Brain microvascular endothelial cell (primary cell): ENCODE measurements around the gene HOXD13.

ENCODE experiments used
- DNase-seq: peaks from one replicate; pipeline ENCODE4 v3.0.0-alpha.2; 2020
- H3K27ac ChIP-seq: fragments of 250-450 bp; sonication (Bioruptor Pico); 2 replicates; pipeline ENCODE4 v1.5.1; 2020; ENCODE audit warnings: mild to moderate bottlenecking, moderate library complexity
- H3K27me3 ChIP-seq: fragments of 250-450 bp; sonication (Bioruptor Pico); replicated peaks from 2 replicates; pipeline ENCODE4 v1.5.1; 2020; ENCODE audit warnings: mild to moderate bottlenecking
- H3K36me3 ChIP-seq: fragments of 250-450 bp; sonication (Bioruptor Pico); replicated peaks from 2 replicates; pipeline ENCODE4 v1.5.1; 2020; ENCODE audit warnings: mild to moderate bottlenecking
- H3K4me3 ChIP-seq: 2 replicates; pipeline ENCODE4 v1.5.1; 2011; ENCODE audit warnings: low read depth, mild to moderate bottlenecking, control low read depth, low read length, moderate library complexity
- CTCF ChIP-seq: IDR thresholded peaks from 2 replicates; pipeline ENCODE4 v1.5.1; 2011; ENCODE audit warnings: low read depth, mild to moderate bottlenecking, moderate library complexity, low read length, control low read depth, inconsistent platforms; ENCODE audit errors: missing control alignments
- in situ Hi-C: cut with HindIII; loops from 2 replicates; pipeline ENCODE4 v1.10.0; 2017; ENCODE audit warnings: low sequenced_read_pairs, low pct_ligation_motif_present

HOXD13 gene

GRCh38 chr2:176096243-176096985 lies 3.9 kb downstream of the HOXD13 start:
- TF ChIP-seq CTCF: no peak
- H3K4me3 ChIP-seq: no peak overlapping the region
- H3K27ac ChIP-seq: no peak overlapping the region
- no peak for DNase-seq
- no peaks in the 10 kb centered on the region for H3K36me3 ChIP-seq
- in situ Hi-C loops: loop anchor here (10.0 kb wide), 1 partner anchor 732 kb away; no protein-coding TSS in a partner anchor
- peaks cover 98% of the 10 kb centered on the region for H3K27me3 ChIP-seq

DNA sequence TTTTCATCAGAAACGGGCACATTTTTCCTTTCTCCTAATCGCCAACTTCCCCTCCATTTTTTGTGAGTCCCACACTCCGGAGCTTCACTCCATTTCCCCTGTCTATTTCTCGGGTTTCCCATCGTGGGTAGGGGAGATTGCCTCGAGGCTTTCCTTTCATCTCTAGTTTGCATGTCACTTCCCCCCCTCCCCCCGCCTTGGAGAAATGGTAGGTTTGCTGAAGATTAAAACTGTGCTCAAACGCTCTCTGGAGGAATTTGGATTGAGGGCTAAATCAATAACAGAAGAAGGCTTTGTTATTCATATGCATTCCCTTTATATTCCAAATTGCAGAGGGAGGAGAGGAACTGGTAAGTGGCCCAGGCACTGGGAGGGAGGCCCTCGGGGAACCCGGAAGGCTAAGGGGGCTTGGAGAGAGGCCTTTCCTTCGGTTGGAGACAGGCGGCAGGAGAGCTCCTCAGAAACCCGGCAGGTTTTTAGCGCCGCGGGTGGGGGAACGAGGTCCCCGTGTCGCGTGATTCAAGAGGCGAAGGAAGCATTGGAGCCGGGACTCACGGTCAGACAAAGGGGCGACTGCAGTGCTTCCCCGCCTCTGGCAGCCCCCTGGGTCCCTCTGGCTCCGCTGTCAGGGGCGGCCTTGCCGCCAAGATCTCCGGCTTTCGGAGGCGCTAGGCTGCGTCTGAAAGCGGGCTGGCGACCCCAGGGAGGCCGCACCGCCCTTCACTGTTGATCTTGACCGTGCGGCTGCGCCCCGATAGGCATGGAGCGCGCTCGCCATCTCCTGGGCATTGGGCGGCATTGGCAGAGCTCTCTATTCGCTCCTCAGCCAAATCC lies 4.7 kb downstream of the HOXD13 start:
- no peaks in the 10 kb centered on the region for H3K36me3 ChIP-seq
- H3K4me3 ChIP-seq: no peak overlapping the region
- DNase-seq: peak; percentile 45
- no peak overlapping the region for H3K27ac ChIP-seq
- peak; percentile 87 for TF ChIP-seq CTCF
- peaks cover 99% of the 10 kb centered on the region for H3K27me3 ChIP-seq
- in situ Hi-C loops: loop anchor here (10.0 kb wide), 1 partner anchor 732 kb away; no protein-coding TSS in a partner anchor

DNA sequence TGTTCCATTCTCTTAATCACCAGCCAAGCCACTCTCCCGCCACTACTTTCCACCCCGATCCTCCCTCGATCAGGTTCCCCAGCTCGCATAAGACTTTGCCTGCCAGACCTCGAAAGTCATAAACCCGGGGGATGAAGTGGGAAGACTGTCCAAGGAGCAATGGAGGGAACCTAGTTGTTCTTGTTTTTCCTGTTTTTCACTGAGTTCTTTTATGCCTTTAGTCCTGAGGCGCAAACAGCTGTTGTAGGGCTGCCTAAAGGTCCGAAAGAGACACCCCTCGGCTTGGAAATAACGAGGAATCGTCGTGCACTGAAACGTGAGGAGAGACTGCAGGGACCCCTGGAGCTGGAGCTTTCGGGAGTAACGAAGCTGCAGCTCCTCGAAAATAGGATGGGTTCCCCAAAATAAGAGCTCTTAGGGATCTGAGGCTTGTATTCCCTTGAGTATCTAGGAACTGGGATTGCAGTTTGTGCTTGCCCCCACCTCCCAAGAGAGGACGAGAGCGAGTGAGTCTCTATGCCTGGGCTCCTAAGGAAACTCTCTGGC lies 5.4 kb downstream of the HOXD13 start:
- no peak overlapping the region for H3K4me3 ChIP-seq
- H3K36me3 ChIP-seq: no peaks in the 10 kb centered on the region
- no peak for TF ChIP-seq CTCF
- in situ Hi-C loops: loop anchor here (10.0 kb wide), 1 partner anchor 733 kb away; no protein-coding TSS in a partner anchor
- no peak overlapping the region for H3K27ac ChIP-seq
- DNase-seq: no peak
- peaks cover 100% of the 10 kb centered on the region for H3K27me3 ChIP-seq

- no peak for TF ChIP-seq CTCF
- in situ Hi-C loops: loop anchor here (10.0 kb wide), 1 partner anchor 734 kb away; no protein-coding TSS in a partner anchor
- no peaks in the 10 kb centered on the region for H3K36me3 ChIP-seq
- H3K27me3 ChIP-seq: peaks cover 97% of the 10 kb centered on the region
- DNase-seq: no peak
- no peak overlapping the region for H3K27ac ChIP-seq
- no peak overlapping the region for H3K4me3 ChIP-seq
These were observed 6.0 kb downstream of the HOXD13 start for GRCh38 chr2:176098366-176099158.

- no peak overlapping the region for H3K4me3 ChIP-seq
- H3K27me3 ChIP-seq: peaks cover 97% of the 10 kb centered on the region
- no peaks in the 10 kb centered on the region for H3K36me3 ChIP-seq
- in situ Hi-C loops: loop anchor here (10.0 kb wide), 1 partner anchor 734 kb away; no protein-coding TSS in a partner anchor
- DNase-seq: no peak
- no peak for TF ChIP-seq CTCF
- no peak overlapping the region for H3K27ac ChIP-seq
These were observed 6.7 kb downstream of the HOXD13 start for GRCh38 chr2:176099159-176099727.
